GOT3 (cell line): ENCODE results near the gene OSMR.

Experiments
- DNase-seq: peaks from one replicate; lab custom pipeline; 2025; ENCODE audit warnings: mixed read lengths; lab: John Stamatoyannopoulos, UW

The OSMR gene

DNA sequence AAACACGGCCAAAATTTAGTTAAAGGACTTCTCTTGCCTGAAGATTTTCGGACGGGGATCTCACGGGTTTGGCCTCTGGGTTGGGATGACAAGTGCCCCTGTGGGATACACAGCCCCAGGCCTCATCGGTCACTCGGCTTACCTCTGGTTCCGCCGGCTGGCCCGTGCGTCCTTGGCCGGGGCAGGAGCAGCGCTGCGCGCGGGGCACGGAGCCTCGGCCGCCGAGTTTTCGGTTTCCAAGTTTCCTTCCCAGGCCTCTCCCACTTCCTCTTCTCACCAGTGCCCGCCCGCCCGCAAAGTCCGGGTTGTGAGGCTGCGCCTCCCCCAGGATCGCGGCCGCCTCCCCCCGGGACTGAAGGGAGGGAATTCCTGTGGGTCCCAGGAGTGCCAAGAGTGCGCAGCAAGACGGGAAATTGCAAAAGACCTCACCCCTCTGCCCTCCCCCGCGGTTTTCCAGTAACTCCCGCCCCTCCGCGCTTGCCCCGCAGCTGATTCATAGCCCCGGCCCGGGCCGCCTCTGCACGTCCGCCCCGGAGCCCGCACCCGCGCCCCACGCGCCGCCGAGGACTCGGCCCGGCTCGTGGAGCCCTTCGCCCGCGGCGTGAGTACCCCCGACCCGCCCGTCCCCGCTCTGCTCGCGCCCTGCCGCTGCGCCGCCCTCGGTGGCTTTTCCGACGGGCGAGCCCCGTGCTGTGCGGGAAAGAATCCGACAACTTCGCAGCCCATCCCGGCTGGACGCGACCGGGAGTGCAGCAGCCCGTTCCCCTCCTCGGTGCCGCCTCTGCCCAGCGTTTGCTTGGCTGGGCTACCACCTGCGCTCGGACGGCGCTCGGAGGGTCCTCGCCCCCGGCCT is at the start of gene OSMR:
Gene OSMR (plus strand): TSS at position 487 of the 853 bp plus-strand sequence. CDS start 23,033 bp downstream, outside the sequence.
- peak; percentile 88 for DNase-seq

DNA sequence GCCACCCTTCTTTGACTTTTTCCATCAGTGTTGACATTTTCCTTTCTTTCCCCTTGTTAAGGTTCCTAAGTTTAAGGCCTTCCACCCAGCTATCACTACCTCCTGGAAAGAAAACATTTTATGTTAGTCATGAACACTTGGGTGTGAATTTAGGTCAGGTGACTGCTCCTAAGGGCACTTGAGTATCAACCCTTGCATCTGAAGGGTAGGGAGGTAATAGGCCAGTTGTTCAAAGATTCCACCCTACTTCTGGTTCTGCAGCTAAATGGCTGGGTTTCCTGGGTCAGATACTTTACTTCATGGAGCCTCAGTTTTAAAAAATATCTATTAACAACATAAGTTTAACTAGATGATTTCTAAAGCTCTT is 49.1 kb upstream of the OSMR start:
- no peak for DNase-seq

DNA sequence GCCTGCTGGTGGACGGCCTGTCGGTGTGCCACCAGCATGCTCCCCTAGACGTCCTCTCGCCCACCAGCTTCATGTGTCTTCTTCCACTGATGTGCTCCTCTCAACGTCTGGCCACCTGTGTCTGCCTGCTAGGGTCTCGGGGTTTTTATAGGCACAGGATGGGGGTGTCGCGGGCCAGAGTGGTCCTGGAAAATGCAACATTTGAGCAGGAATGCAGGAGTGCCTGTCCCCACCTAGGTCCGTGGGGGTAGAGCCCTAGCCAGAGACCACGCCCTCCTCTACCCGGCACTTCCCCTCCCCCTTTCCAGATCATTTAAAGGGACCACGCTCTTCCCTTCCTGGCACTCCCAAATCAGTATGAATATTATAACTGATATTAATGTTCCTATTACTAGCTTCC is 48.0 kb upstream of the OSMR start:
- DNase-seq = no peak

DNA sequence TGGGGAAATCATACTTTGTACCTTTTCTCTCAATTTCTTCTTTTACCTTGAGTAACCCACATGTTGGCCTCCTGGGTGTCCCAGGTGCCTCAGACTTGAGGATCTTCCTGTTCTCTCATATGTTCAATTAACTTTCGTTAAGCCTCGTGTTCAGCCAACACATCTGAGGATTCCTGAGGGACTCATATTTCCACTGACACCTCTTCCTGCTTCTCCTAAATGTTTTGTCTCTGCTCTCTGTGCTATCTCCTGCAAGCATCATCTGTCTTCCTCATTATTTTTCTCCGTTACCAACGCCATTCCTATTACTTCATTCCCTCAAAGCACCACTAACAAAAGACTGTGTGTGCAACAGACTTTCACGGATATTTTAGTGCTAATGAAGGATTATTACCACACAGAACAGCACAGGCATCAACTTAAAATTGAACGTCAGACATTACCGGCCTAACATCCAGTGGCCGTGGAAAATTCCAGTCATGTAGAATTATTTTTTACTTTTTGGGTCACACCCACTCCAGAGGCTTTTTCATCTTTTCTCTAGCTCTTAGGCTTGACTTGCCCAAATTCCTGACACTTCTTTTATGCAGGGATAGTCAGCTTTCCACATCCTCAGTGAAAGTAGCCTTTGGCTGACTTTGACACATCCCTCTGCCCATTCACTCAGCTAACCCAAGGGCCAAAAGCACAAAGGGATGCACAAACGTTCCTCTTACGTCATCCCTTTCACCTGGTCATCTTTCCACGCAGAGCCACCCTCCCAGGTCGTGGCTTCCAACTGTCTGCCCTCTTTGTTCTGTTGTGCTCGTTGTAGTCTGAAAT is 46.0 kb upstream of the OSMR start:
- DNase-seq = no peak

DNA sequence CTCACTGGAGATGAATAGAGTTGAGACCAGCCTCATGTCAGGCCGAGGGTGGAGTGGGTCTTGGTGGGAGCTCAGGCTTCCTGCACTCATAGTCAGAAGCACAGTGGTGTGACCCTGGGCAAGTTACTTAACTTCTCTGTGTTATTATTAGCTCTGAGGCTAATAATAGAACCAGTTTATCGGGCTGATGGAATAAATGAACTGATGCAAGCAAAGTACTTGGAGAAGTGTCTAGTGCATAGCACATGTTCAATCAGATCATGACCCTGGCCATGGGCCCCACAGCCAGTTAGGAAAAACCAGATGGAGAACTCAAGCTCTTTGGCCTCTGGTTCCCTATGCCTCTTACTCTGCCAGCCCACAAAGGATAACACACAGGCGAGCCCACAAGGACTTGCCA is 45.3 kb upstream of the OSMR start:
- DNase-seq = no peak

DNA sequence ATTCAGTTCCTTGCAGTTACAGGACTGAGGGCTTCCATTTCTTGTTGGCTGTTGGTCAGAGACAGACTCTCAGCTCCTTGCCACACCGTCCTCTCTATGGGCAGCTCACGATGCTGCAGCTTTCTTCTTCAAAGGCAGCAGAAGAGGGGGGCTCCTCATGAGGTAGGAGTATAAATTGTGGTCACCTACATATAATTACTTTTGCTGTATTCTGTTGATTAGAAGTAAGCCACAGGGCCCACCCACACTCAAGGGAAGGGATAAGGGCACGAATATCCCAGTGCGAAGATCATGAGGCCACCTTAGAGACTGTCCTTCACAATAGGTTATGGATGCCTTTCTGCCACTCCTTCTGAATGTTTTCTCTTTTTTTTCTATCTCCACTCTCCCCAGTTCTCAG is 43.7 kb upstream of the OSMR start:
- DNase-seq = no peak

DNA sequence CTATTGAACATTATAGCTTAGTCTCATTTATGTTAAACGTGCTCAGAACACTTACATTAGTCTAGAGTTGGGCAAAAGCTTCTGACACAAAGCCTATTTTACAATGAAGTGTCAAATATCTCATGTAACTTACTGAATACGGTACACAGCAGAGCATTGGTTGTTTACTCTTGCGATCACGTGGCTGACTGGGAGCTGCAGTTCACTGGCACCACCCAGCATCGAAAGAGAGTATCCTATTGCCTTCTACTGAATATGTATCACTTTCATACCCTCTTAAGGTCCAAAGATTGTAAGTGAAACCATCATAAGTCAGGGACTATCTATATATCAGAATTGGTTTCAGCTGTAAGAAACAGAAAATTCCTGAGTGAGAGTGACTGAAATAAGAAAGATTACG is 42.6 kb upstream of the OSMR start:
- DNase-seq = no peak

DNA sequence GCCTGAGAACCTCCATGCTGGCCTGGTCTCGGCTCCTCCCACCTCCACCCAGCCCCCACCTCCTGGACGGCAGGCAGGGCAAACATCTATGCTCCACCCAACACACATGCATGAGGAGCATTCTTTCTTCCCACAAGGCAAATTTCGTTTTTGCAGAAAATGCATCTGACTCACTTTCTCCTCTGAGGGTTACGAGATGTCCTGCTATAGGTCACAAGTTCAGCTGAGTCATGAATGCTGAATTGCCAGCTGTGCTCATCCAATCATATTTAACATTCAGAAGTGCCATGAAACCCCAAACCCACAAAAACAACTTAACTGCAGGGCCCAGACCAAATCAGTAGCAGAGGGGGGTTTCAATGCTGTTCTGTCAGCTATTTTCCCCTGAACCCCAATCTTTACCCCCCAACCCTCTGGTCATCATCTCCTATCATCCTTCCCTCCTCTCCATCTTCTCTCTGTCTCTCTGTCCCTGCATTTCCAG is 39.0 kb upstream of the OSMR start:
- no peak for DNase-seq

DNA sequence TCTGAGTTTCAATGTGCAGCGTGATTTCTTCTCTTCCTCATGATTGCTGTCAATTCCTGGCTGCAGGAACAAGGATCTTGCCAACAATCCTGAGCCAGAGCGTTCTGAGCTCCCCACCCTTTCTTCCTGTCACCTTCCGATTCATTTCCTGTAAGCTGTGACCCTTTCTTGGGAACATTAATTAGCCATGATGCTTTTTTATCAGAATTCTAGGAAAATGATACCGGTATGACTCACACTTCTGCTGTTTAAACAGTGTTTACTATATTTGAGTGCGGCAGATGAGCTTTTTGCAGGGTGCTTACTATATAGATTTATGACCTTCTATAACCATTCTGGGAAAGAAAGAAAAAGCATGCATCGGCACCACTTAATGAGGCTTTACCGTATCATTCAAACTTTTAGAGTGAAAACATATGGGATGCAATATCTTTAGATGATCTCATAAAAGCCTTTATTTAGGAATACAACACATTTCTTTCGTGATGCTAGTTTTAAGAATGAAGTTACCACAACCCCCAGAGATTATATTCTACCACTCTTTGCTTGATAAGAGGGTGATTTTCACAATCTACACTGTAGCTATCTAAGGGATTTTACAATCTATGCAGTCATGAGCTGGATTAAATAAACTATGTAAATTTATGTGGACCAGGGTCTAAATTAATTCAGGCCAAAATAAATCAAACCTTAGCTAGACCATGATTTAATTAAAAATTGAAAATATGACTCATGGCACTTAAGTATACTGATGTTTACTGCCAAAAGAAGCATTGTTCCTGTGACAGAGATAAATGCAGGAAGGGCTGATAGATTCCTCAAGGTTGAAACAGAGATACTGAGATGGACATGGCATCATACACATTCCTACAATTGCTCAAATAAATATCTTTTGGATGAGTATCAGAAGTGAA is 38.0 kb upstream of the OSMR start:
- no peak for DNase-seq

DNA sequence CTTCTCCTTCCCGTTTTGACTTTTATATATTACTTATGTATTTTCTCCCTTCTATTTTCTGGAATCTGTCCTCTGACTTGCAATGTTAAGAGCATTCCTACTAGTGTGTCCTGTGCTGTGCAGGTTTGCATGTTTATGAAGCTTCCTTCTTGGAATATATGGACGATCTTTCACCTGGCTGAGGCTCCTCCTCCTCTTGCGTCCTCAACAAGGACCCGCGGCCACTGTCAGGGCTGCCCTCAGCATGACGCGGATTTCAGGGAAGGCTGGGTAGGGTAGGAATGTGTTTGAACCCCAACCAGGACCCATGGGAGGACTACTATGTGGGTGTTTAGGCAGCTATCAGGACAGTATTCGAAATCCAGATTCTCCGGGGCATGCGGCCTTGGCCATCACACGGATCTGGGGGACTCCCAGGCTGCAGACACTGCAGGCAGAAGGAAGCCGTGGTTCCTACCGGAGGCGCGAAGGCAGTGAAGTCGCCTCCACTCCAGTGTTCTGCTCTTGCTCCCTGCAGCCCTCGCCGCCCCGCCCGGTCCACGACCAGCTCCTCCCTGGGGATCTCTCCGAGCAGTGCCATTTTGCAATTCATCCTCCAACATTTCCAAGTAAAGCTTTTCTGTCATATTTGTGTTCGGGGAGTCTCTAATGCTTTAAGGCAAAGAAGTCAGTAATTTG is 37.0 kb upstream of the OSMR start:
- no peak for DNase-seq

DNA sequence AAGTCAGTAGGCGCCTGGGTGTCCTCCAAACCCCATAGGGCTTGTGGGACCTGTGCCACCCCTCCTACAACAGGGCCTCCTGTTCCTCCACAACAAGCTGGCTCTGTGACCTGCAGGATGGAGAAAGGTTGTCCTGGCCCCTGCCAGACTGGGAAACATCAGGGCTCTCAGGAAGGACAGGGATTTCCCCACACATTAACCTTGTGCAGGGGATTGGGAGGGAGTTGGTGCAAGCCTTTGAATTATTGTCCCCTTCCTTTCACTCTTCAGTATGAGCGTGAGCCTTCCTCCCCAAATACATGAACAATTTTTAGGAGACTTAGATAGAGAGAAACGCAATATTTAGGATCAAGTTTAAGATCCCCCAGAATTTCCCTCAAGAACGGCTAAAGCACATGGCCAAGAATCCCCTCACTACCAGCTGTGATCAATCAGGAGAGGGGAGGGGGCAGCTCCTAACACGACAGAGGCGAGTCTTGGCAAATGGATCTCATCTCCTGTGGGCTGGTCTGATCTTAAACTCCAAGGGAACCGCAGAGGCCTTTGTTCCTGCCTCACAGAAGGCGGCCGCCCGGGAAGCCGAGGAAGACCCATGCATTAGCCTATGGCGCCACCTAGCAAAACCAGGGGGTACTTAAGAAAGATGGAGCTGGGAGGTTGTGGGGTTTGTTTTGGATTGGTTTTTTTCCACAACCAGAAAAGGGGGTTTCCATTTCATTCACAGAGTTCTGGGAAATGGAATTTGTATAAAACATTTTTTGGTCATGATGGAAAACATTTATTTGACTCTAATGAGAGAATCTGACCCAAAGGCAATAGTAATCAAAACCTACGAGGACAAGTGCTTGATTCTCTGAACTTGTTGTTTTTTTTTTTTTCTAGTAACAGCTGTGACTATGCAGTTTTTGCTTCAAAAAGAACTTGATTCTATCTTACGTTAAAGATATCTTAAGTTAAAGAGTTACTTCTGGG is 36.1 kb upstream of the OSMR start:
- peak; percentile 41 for DNase-seq

DNA sequence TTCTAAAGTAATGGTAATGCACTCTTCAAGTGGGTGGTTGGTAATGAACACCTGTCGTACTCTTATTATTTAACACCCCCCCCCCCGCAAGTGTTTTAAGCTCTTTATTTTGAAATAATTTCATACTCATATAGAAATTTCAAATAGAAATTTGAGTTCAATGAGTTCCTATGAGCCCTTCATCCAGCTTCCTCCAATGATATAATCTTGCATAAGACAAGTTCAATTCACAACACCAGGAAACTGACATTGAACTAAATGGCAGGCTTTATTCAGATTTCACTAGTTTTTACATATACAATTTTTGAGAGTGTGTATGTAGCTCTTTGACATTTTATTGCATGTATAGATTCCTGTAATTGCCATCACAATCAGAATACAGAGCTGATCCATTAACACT is 30.9 kb upstream of the OSMR start:
- no peak for DNase-seq

DNA sequence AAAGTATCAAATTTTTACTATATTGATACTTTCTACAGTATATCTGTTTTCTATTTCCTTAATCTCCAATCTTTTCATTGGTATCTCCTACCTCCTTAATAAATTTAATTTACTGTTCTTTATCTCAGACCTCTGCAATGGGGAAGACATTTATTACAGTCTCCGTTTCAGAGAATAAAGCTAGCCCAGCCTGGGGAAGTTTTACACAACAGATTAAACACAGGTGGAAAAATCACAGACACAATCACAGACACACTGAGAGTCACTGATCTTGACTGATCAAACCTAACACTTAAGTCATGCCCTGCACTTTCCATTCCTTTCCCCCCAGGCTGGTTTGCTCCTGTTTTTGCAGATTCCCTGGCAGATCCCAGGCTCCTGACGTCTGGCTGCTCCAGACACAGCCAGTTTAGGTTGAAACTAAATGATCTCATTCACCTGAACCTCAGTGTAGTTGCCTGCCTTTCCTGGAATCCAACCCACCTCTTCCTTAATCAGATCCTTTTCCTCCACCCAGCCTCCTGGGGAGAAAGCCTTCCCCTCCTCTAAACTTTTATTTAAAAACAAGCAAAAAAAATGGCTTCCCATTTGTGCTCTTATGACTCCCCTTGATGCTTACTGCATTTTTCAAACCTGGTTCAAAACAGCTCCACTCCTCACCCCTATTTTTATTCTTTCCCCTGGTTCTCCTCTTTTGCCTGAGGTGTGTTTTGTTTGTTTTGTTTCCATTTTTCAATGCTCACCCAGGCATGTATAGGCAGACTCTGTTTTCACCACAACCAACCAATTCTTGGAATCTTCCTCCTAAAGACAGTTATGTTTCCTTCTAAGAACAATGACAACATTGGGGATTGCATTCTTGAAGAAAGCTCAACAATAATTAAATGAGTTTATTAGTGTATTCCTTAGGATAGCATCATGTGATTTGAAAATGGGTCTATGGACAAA is 29.5 kb upstream of the OSMR start:
- DNase-seq = no peak

DNA sequence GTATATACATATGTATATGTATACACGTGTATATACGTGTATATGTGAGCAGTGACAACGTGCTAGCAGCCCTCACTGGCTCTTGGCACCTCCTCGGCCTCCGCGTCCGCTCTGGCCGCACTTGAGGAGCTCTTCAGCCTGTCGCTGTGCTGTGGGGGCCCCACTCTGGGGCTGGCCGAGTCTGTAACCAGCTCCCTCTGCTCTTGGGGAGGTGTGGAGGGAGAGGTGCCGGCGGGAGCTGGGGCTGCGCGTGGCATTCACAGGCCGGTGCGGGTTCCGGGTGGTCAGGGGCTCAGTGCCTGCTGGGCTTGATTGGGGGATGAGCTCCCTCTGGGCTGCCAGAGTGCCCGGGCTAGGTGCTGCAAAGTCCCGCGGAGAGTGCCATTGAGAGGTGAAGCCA is 24.1 kb upstream of the OSMR start:
- no peak for DNase-seq

DNA sequence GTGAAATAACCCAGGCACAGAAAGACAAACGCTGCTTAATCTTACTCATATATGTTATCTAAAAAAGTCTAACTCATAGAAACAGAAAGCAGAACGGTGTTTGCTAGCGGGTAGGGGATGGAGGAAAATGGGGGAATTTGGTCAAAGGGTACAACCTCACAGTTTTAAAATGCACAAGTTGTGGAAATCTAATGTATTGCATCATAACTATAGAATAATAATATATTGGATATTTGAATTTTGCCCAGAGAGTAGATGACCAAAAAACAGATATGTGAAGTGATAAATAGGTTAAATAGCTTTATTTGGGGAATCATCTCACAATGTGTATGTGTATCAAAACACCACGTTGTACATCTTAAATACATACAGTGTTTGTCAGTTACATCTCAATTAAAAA is 22.3 kb upstream of the OSMR start:
- no peak for DNase-seq

DNA sequence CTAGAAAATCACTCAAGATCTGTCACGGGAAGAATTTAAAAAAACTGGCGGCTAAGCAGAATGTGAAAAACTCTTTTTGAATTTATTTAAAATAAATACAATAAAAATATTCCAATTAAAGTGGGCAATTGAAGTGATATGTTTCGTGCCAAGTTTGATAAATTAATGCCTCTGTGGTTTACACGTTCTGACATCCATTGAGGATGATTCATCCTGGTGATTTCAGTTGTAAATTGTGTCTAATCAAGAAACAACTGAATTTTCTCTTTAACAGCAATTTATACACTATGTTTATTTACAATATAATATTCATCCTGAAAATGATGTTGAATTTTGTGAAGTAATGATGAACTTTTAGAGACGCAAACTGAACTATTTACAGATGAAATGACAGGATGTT is 21.0 kb upstream of the OSMR start:
- DNase-seq = no peak

DNA sequence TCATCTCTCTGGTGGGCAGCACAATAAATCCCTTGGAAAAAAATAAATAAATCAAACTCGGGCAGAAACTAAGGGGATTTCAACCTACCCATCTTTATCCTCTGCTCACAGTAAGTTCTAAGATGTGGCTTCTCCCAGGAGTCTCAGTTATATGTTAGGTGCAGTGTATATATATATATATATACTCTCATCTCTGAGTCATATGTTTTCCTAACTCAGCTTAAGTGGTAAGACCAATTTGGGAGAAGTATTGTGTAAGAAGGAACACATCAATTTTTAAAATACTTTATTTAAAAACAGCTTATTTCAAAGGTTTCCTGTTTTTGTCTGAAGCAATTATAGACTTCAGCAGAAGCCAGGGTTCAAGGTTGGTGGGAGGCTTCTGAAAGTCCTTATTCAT is 20.3 kb upstream of the OSMR start:
- DNase-seq = no peak

DNA sequence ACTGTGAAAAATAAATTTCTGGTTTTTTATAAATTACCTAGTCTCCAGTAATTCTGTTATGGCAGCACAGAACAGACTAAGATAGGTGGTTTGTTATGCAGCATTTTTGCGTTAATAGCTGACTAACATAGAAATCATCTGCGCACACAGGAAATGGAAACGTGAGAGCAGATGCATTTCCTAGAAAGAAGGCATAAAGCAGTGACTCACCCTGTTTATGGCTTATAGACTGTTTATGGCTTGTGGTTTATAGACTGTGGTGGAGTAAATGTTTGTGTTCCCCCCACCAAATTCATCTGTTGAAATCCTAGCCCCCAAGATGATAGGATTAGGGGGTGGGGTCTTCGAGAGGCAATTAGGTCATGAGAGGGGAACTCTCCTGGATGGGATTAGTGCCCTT is 18.3 kb upstream of the OSMR start:
- DNase-seq = no peak

DNA sequence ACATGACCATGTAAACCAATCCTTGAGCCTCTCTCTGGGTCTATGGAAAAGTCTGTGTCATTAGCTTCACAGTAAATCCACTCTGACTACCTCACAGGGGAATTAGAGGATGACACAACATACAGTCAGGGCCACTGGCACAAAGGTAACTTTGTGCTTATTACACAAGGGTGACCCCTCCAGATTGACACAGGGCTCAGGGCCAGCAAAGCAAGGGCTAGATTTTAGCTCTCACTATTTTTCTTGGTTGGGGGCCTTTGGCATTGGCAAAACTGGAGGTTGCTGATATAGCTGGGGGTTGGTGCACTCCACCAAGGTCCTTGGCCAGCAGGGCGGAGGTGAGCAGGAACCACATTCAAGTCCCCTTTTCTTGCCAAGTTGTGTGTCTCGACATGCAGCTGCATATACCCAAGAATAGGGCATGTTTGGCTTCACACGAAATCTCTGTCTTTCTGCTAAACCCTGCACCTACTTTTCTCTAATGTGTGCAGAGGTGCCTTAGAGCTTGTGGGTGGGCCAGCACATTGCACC is 15.2 kb upstream of the OSMR start:
- no peak for DNase-seq
